HCT116 (cell line): ENCODE results near the gene PDGFA. TPM values are rescaled to one million over a fixed set of nuclear protein-coding genes. Genes with fewer than 3 reads are reported as not detected.

Experiments
- ATAC-seq: fragments of 200-7000 bp; cut with Tn5 transposase; 2 replicates; pipeline ENCODE4 v1.9.1; 2020; ENCODE audit warnings: mild to moderate bottlenecking, moderate library complexity
- BruUV-seq: library from RNA; stranded (reverse); fragments of 400-500 nt; replicated peaks from 2 replicates; lab custom pipeline; 2021; lab: Mats Ljungman, UMichigan
- CTCF ChIA-PET: fragments of 300-600 bp; sonication (Branson Sonifier 250); formaldehyde crosslinking; loops from one replicate; lab custom pipeline; 2021; ENCODE audit warnings: antibody characterized with exemption; lab: Charles Lee
- POLR2A ChIA-PET: fragments of 300-600, 350-600 bp; sonication (Branson Sonifier 250); formaldehyde crosslinking; loops from one replicate; lab custom pipeline; 2021; ENCODE audit warnings: antibody characterized with exemption; lab: Charles Lee
- RAD21 ChIA-PET, 2 experiments: fragments of 300-600 bp; sonication (Branson Sonifier 250); formaldehyde crosslinking; loops; one replicate each; lab custom pipeline; 2023; ENCODE audit warnings: low total read pairs in 2 of 2; ENCODE audit not compliant: uncharacterized antibody in 2 of 2, unreplicated experiment in 2 of 2, low non-redundant PET in 1 of 2; lab: Charles Lee
- DNase-seq: peaks from one replicate; pipeline ENCODE4 v3.0.0-alpha.2; 2010; ENCODE audit warnings: low read depth, low spot score
- H2AFZ ChIP-seq: fragments of 200-600 bp; shearing (Covaris generic), sonication (generic); 2 replicates; pipeline ENCODE4 v1.6.1; 2017; ENCODE audit warnings: low read depth, mixed run types, mixed read lengths, antibody characterized with exemption, low read length; ENCODE audit not compliant: poor library complexity, severe bottlenecking
- H3K27ac ChIP-seq: 2 replicates; pipeline ENCODE4 v1.5.1; 2012; ENCODE audit warnings: low read depth, low read length
- H3K27me3 ChIP-seq: fragments of 200-600 bp; sonication (generic); 2 replicates; pipeline ENCODE4 v1.6.1; 2016; ENCODE audit warnings: mixed run types, low read length, mixed read lengths; ENCODE audit not compliant: insufficient read depth
- H3K36me3 ChIP-seq, 2 experiments: fragments of 200-500 bp in 1 of 2; fragments of 200-600 bp in 1 of 2; sonication (Bioruptor generic) in 1 of 2; sonication (generic) in 1 of 2; 2 replicates each; pipeline versions ENCODE4 v1.5.1 to v1.6.1; 2014 to 2016; ENCODE audit warnings: low read length in 2 of 2, inconsistent platforms in 1 of 2, mixed read lengths in 1 of 2, mixed run types in 1 of 2; ENCODE audit not compliant: insufficient read depth in 2 of 2, control insufficient read depth in 1 of 2
- H3K4me1 ChIP-seq, 2 experiments: fragments of 200-600 bp in 1 of 2; sonication (generic) in 1 of 2; 2 replicates each; pipeline versions ENCODE4 v1.5.1 to v1.6.1; 2012 to 2017; ENCODE audit warnings: low read length in 2 of 2, inconsistent platforms in 1 of 2, mild to moderate bottlenecking in 1 of 2, mixed read lengths in 1 of 2, mixed run types in 1 of 2, moderate library complexity in 1 of 2; ENCODE audit not compliant: insufficient read depth in 2 of 2, control insufficient read depth in 1 of 2
- H3K4me2 ChIP-seq: fragments of 200-600 bp; sonication (generic); 2 replicates; pipeline ENCODE4 v1.6.1; 2017; ENCODE audit warnings: mixed run types, low read length, mixed read lengths
- H3K4me3 ChIP-seq, 2 experiments: fragments of 200-600 bp in 1 of 2; sonication (generic) in 1 of 2; replicated peaks in 1 of 2; 2 replicates each; pipeline ENCODE4 v1.5.1; 2011 to 2016; ENCODE audit warnings: low read length in 2 of 2, control low read depth in 1 of 2, low read depth in 1 of 2, mild to moderate bottlenecking in 1 of 2, mixed read lengths in 1 of 2, mixed run types in 1 of 2
- H3K79me2 ChIP-seq: fragments of 200-600 bp; sonication (generic); 2 replicates; pipeline ENCODE4 v1.6.1; 2017; ENCODE audit warnings: mild to moderate bottlenecking, mixed run types, low read length, moderate library complexity, mixed read lengths; ENCODE audit not compliant: insufficient read depth
- H3K9ac ChIP-seq: fragments of 200-600 bp; sonication (generic); 2 replicates; pipeline ENCODE4 v1.6.1; 2016; ENCODE audit warnings: low read length, mixed read lengths
- H3K9me2 ChIP-seq: fragments of 200-600 bp; sonication (generic), shearing (Covaris generic); 2 replicates; pipeline ENCODE4 v1.6.1; 2017; ENCODE audit warnings: mixed run types, mild to moderate bottlenecking, moderate library complexity; ENCODE audit not compliant: insufficient read depth
- H3K9me3 ChIP-seq, 2 experiments: fragments of 200-500 bp in 1 of 2; fragments of 200-600 bp in 1 of 2; sonication (Bioruptor generic) in 1 of 2; sonication (generic) in 1 of 2; 2 replicates each; pipeline ENCODE4 v1.6.1; 2014 to 2017; ENCODE audit warnings: low read length in 2 of 2, mixed read lengths in 2 of 2, inconsistent platforms in 1 of 2, low read depth in 1 of 2, mild to moderate bottlenecking in 1 of 2, mixed run types in 1 of 2, moderate library complexity in 1 of 2; ENCODE audit not compliant: control insufficient read depth in 1 of 2, insufficient read depth in 1 of 2
- H4K20me1 ChIP-seq: fragments of 200-600 bp; sonication (generic), shearing (Covaris generic); 2 replicates; pipeline ENCODE4 v1.6.1; 2017; ENCODE audit warnings: mixed run types, mild to moderate bottlenecking, moderate library complexity; ENCODE audit not compliant: insufficient read depth
- CEBPB ChIP-seq: IDR thresholded peaks from 2 replicates; pipeline ENCODE4 v1.6.1; 2012; ENCODE audit warnings: low read depth
- CTCF ChIP-seq, 3 experiments: fragments of 200-600 bp in 1 of 3; sonication (generic) in 1 of 3; IDR thresholded peaks in 2 of 3; conservative IDR thresholded peaks in 1 of 3; 2 replicates each; pipeline ENCODE4 v1.5.1; 2012 to 2017; ENCODE audit warnings: low read depth in 2 of 3, low read length in 2 of 3, antibody characterized with exemption in 1 of 3, borderline replicate concordance in 1 of 3, control low read depth in 1 of 3, mild to moderate bottlenecking in 1 of 3, mixed read lengths in 1 of 3, mixed run types in 1 of 3, moderate library complexity in 1 of 3; ENCODE audit not compliant: insufficient read depth in 1 of 3
- EGR1 ChIP-seq: IDR thresholded peaks from 2 replicates; pipeline ENCODE4 v1.6.1; 2012; ENCODE audit warnings: low read depth
- ELF1 ChIP-seq: IDR thresholded peaks from 2 replicates; pipeline ENCODE4 v1.6.1; 2012; ENCODE audit warnings: low read depth, borderline replicate concordance
- JUND ChIP-seq: IDR thresholded peaks from 2 replicates; pipeline ENCODE4 v1.6.1; 2012
- MAX ChIP-seq: IDR thresholded peaks from 2 replicates; pipeline ENCODE4 v1.6.1; 2012
- POLR2A ChIP-seq: IDR thresholded peaks from 2 replicates; pipeline ENCODE4 v1.7.0; 2011; ENCODE audit warnings: borderline replicate concordance; ENCODE audit not compliant: insufficient read depth, insufficient read length; ENCODE audit errors: extremely low read depth
- RAD21 ChIP-seq: IDR thresholded peaks from 2 replicates; pipeline ENCODE4 v1.6.1; 2012; ENCODE audit warnings: low read depth, mild to moderate bottlenecking
- REST ChIP-seq: IDR thresholded peaks from 2 replicates; pipeline ENCODE4 v1.6.1; 2012; ENCODE audit warnings: low read depth
- SIN3A ChIP-seq: IDR thresholded peaks from 2 replicates; pipeline ENCODE4 v1.6.1; 2012; ENCODE audit warnings: low read depth
- SP1 ChIP-seq: IDR thresholded peaks from 2 replicates; pipeline ENCODE4 v1.6.1; 2012; ENCODE audit warnings: low read depth
- SRF ChIP-seq: IDR thresholded peaks from 2 replicates; pipeline ENCODE4 v1.6.1; 2012; ENCODE audit warnings: low read depth
- TCF7L2 ChIP-seq: IDR thresholded peaks from 2 replicates; pipeline ENCODE4 v1.7.0; 2011; ENCODE audit warnings: borderline replicate concordance, inconsistent platforms; ENCODE audit not compliant: insufficient read depth, insufficient read length; ENCODE audit errors: extremely low read depth
- YY1 ChIP-seq: IDR thresholded peaks from 2 replicates; pipeline ENCODE4 v1.6.1; 2011; ENCODE audit warnings: low read length, low read depth, moderate library complexity, mild to moderate bottlenecking; ENCODE audit not compliant: insufficient replicate concordance; ENCODE audit errors: extremely low read depth
- ZBTB33 ChIP-seq: IDR thresholded peaks from 2 replicates; pipeline ENCODE4 v1.6.1; 2011; ENCODE audit warnings: mild to moderate bottlenecking, low read length, moderate library complexity; ENCODE audit not compliant: insufficient replicate concordance; ENCODE audit errors: extremely low read depth
- ZFX ChIP-seq: fragments of 450-650 bp; IDR thresholded peaks from 2 replicates; pipeline ENCODE4 v1.6.1; 2017
- ZNF274 ChIP-seq: fragments of 200-500 bp; sonication (Bioruptor generic); IDR thresholded peaks from 2 replicates; pipeline ENCODE4 v1.6.1; 2014; ENCODE audit warnings: mild to moderate bottlenecking, low read depth, low read length, inconsistent platforms
- intact Hi-C: fragments of 100-400 bp; cut with micrococcal nuclease; formaldehyde crosslinking; loops from 2 replicates; pipeline ENCODE4 v1.10.0; 2022
- total RNA-seq: library from RNA; stranded (reverse); gene quantifications from one replicate; pipeline ENCODE4 v1.2.1, GENCODE V29; 2021; ENCODE audit not compliant: unreplicated experiment

The PDGFA gene
- total RNA-seq, 1 experiment from 2014 or later: 44.7 TPM

GRCh38 chr7:511476-512145 is 8.0 kb downstream of the PDGFA start:
- H3K9me2 ChIP-seq: no peaks in the 10 kb centered on the region
- no peak overlapping the region for H3K9ac ChIP-seq
- no peak for ATAC-seq
- POLR2A ChIA-PET: no interaction called here
- DNase-seq: no peak
- H3K4me2 ChIP-seq: no peak overlapping the region
- no peaks in the 10 kb centered on the region for H4K20me1 ChIP-seq
- TF ChIP-seq REST: no peak
- TF ChIP-seq CTCF (IDR thresholded peaks at IDR 0.05 in 2 of 3, conservative IDR thresholded peaks at IDR 0.05 in 1 of 3; ENCODE audit: borderline replicate concordance in 1 of 3, insufficient read depth in 1 of 3, low read depth in 2 of 3, low read length in 2 of 3): no peak
- TF ChIP-seq CEBPB: no peak
- no peak for TF ChIP-seq YY1
- TF ChIP-seq ZNF274: no peak
- no peak for TF ChIP-seq SIN3A
- TF ChIP-seq TCF7L2: no peak
- TF ChIP-seq ZBTB33: no peak
- no peak for TF ChIP-seq MAX
- TF ChIP-seq EGR1: no peak
- TF ChIP-seq SP1: no peak
- no peak for TF ChIP-seq ELF1
- TF ChIP-seq ZFX: no peak
- no peak for TF ChIP-seq JUND
- TF ChIP-seq RAD21: no peak
- TF ChIP-seq SRF: no peak
- no peak for TF ChIP-seq POLR2A
- no peaks in the 10 kb centered on the region; a peak in 2 of 4 replicates for H3K36me3 ChIP-seq
- no TSS peak for BruUV-seq
- intact Hi-C loops: loop anchor here (10.0 kb wide), 1 partner anchor 187 kb away; no protein-coding TSS in a partner anchor
- H3K4me1 ChIP-seq: peaks cover 3 to 25% of the 10 kb centered on the region in 2 experiments; a peak in 3 of 4 replicates
- RAD21 ChIA-PET: no interaction called here
- no peak overlapping the region for H2AFZ ChIP-seq
- H3K27ac ChIP-seq: no peak overlapping the region
- peaks cover 36% of the 10 kb centered on the region for H3K79me2 ChIP-seq
- no peaks in the 10 kb centered on the region for H3K9me3 ChIP-seq
- H3K27me3 ChIP-seq: no peaks in the 10 kb centered on the region
- CTCF ChIA-PET: no interaction called here
- H3K4me3 ChIP-seq: no peak overlapping the region
